ENCODE results near the gene CASP8.
A peak's percentile ranks its signal among the peaks of the same experiment; 100 is the strongest.

Gene CASP8

DNA sequence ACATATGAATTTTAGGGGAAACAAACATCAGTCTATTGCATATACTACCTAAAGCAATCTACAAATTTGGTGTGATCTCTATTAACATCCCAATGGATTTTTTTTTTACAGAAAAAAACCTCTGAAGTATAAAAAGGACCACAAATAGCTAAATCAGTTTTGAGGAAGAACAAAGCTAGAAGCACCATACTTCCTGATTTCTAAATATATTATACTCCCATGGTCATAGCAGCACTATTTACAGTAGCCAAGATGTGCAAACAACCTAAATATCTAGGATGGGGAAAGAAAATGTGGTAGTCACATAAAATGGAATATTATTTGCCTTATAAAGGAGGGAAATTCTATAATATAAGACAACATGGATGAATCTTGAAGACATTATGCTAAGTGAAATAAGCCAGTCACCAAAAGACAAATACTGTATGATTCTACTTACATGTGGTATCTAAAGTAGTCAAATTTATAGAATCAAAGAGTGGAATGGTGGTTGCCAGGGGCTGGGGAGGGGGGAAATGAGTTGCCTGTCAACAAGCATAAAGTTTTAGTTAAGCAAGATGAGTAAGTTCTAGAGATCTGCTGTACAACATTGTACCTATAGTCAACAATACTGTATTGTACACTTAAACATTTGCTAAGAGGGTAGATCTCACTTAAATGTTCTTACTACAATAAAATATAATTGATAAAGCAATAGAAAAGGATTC lies 17.6 kb upstream of the CASP8 start:
- no peak for DNase-seq (ENCODE audit: low spot score)

DNA sequence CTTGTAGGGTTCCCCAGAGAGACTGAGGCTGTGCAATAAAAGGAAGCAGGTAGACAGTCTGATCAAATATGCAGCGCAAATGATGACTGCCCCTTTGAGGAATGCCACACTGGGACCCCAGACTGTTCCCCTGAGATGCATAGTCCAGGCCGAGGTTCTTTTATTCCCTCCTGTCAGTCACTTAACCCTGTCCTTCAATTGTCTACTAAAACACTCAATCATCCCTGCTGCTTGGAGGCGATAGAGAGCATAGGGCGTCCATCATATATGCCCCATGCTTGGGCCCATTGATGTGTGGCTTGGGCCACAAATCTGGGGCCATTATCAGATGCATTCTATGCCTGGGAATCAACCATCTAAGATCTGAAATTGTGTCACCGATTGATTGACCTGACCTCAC lies 15.5 kb upstream of the CASP8 start:
- no peak for DNase-seq (ENCODE audit: low spot score)

DNA sequence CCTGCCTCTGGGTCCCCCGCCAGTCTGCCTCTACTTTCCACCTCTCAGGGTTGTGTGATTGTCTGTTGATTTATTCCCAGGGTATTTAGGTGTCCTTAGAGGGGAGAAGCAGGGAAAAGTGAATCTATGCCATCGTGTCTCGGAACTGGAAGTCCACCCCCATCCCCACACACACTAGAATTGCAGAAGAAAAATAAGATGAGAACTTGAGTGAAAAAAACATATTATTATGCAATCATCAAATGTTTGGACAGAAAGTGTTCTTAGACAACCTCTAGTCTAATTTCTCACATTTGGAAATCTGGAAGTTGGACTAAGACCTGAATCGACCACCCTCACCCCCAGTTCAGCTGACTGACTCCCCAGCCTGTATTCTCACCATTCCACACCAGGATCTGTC lies 14.1 kb upstream of the CASP8 start:
- DNase-seq (ENCODE audit: low spot score): no peak

DNA sequence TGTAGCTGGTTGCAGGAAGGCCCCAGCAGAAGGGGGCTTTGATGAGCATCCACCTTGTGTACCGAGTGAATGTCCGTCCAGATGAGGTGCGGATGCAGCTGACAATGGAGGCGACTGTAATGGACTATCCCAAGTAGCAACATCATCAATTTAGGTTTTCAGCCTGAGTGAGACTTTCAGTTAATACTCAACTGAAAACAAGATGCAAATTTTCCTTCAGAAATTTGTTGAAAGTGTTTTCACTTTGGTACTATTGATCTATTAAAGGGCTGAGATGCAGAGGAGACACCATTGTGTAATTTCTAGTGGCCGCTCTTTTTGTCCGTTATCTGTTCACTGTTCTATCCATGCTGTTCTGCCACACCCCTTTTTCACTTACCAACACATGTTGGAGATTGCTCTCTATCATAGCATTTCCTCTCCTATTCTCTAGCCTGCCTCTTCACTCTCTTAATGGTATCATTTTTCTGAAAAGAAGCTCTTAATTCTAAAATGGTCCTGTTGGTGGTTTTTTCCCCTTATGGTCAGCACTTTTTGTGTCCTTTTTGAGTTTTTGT lies 12.0 kb upstream of the CASP8 start:
- no peak for DNase-seq (ENCODE audit: low spot score)

DNA sequence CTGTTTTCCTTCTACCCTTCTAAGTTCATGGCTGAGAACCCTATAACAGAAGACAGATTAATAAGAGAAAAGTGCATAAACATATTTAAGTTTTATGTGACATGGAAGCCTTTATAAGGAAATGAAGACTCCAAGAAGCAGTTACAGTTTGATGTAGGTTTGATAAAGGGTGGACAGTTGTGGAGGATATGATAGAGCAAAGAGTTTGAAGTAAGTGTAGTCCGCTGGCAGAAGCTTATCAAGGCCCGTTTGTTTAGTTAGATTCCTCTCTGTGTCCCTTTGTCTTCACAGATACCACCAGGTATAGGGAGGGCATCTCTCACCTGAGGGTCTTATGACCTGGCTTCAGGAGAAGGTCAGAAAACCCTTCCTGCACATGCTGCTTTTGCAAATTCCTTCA lies 10.4 kb upstream of the CASP8 start:
- DNase-seq (ENCODE audit: low spot score): no peak

DNA sequence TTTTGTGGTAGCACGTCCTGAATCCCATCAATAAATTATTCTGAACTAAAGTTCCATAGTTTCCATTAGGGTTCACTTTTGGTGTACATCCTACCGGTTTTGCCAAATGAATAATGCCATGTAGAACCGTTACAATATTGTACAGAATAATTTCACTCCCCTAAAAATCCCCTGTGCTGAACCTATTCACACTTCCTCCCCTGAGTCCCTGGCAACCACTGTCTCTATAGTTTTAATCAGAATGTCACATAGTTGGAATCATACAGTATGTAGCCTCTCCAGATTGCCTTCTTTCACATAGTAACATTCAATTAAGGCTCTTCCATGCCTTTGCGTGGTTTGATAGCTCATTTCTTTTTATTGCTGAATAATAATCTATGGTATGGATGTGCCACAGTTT lies 9.6 kb upstream of the CASP8 start:
- no peak for DNase-seq (ENCODE audit: low spot score)

DNA sequence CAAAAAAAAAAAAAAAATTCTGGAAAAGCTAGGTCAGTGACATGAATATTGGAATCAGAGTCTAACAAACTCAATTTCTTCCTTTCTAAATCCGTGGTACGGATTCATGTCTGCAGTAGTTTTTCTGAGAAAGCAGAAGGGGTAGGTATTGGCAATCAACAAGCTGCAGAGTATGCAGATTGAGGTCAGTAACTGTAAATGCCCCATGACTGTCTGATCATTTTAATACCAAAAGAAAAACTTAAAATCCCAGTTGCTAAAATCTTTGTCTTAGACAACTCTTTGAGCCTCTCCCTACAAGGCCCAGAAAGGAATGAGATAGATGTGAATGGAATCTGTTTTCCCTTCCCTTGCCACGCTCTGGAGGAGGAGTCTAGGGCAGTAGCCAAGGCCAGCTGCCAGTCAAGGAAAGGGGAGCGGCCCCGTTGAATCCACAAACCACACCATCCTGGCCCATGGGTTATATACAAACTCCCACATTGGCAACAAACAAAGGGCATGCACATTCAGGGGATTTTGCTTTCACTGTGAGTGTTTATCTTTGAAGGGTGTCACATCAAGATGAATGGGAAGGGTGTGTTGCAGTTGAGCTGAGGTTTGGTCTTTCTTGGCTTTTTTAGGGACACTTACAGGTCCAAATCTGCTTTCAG lies 6.1 kb upstream of the CASP8 start:
- DNase-seq (ENCODE audit: low spot score): peak; percentile 80

DNA sequence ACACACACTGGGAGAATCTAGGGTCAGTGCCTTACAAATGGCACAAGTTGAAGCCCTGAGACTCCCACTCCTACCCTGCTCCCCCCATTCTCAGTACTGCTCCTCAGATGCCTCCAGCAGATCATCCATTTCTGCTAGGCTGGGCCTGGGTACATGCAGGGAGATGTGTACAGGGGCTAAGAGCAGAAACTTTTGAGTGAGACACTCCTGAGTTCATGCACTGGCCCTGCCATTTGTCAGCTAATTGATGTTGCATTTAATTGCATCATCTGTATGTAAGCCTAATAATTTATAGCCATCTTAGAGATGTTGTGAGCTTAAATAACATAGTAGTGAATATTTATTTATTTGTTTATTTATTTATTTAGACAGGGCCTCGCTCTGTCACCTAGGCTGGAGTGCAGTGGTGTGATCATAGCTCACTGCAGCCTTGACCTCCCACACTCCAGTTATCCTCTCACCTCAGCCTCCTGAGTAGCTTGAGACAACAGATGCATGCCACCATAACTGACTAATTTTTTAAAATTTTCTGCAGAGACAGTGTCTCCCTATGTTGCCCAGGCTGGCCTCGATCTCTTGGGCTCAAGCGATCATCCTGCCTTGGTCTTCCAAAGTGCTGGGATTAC lies 4.8 kb upstream of the CASP8 start:
- no peak for DNase-seq (ENCODE audit: low spot score)

DNA sequence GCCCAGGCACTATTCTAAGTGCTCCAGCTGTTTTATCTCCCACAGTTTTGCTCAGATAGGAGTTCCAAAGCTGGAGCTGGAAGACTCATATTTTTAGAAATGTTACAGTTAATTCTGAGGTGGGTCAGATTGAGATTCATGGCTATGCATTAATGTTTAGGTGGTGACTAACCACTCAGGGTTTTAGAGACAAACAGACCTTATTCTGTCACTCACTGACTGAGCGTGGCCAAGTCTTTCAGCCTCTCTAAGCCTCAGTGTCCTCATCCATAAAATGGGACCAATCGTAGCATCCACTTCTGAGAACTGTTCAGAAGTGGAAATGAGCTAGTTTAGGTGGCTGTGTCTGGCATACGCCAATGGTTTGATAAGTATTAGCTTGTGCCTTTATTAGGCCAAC lies 4.3 kb upstream of the CASP8 start:
- no peak for DNase-seq (ENCODE audit: low spot score)

DNA sequence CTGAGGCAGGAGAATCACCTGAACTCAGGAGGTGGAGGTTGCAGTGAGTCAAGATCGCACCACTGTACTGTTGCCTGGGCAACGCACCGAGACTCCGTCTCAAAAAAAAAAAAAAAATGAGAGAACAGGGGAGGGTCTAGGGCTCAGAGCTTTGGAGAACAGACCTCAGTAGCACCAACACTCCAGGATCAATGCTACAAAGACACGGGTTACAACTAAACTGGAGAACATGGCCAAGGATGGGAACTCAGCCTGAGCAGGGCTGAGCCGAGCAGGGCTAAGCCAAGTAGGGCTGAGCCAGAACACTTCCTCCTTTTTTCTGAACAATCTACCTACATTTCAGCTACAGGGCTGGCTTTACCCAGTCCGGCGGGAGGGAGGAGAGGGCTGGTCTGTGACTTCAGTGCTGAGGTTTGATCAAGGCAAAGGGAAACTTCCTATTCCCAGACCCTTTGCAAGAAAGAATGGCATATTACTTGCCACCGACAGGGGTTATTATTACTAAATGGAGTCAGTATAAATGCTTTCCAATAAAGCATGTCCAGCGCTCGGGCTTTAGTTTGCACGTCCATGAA lies 2.9 kb upstream of the CASP8 start:
- peak; percentile 52 for DNase-seq (ENCODE audit: low spot score)

DNA sequence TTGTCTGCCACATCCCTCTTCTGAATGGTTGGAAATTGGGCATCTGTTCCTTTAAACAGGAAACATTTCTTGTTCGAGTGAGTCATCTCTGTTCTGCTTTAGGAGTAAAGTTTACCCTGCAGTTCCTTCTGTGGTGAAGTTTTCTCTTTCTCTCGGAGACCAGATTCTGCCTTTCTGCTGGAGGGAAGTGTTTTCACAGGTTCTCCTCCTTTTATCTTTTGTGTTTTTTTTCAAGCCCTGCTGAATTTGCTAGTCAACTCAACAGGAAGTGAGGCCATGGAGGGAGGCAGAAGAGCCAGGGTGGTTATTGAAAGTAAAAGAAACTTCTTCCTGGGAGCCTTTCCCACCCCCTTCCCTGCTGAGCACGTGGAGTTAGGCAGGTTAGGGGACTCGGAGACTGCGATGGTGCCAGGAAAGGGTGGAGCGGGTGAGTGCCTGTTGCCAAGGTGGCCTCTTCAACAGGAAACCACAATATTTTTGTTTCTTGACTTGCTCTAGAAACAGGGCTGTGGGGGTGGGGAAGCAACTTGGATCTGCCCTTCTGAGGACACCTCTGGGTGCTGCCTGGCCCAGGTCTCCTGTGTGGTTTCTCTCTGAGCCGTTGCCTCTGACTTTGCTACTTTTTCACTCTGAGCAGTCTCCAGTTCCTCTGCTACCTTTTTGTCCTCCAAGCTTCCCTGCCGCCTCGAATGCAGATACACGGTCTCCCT lies 2.2 kb upstream of the CASP8 start:
- peak; percentile 70 for DNase-seq (ENCODE audit: low spot score)

DNA sequence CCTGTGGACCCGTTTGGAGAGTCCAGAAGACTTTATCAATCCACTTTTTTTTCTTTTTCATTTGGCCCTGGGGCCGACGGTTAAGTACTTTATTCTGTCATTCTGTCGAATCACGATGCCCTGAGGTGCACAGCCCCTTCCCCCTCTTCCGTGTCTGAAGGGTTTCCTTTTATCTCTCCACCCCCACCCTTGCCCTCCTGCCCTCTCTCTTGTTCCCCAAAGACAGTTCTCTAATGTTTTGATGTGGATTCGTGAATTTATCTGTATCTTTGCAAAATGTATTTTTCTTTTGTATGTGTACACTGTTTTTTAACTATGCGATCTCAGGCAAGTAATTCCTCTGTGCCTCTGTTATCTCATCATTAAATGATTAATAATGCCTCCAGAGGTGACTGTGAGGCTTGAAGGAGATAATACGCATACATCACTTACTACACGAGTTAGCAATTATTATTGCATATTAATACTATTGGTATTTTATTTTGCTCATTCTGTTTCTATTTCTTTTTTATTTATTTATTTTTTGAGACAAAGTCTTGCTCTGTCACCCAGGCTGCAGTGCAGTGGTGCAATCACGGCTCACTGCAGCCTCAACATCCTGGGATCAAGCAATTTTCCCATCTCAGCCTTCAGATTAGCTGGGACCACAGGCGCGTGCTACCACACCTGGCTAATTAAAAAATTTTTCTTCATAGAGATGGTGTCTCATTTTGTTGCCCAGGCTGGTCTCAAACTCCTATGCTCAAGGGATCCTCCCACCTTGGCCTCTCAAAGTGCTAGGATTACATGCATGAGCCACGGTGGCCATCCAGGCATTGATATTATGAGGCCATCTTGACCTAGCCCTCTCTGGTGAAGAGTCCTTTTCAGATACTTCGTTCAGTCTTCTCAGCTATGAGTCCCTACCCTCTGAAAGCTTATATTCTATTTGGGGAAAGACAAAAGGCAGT lies 1.4 kb upstream of the CASP8 start:
- DNase-seq (ENCODE audit: low spot score): no peak

DNA sequence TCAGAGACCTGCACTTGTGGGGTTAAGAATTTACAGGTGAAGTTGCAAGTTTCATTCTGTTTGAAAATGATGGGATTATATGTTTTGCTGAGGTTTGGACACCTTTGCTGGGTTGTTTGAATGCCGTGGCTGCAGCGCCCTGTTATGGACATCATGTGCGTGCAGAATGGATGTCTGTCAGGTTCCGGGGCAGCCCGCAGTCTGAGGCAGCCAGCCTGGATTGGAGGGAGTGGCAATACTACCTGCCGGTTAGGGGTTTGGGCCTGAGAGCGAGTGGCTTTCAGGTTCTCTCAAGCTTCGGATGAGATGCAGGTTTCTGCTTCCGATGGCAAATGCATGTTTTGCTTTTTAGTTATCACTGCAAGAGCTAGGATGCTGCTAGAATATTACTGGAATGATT lies 1.1 kb downstream of the CASP8 start:
- DNase-seq (ENCODE audit: low spot score): no peak

DNA sequence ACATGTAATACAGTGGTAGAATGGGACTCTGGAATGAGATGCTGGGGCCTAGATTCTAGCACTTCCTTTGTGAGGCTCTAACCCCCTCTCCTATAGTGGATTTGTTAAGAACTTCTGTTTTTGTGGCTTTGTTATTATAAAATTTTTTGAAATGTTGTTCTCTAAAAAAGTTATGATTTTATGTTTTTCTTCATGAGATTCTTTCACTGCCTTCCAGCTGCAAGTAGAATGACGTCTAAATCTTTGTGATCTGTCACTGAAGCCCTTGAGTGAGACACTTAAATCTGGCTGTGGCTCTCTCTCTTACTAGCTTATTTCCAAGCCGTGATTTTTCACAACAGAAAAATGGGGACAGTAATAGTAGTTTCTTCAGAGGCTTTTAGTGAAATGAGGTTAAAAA lies 1.6 kb downstream of the CASP8 start:
- no peak for DNase-seq (ENCODE audit: low spot score)

DNA sequence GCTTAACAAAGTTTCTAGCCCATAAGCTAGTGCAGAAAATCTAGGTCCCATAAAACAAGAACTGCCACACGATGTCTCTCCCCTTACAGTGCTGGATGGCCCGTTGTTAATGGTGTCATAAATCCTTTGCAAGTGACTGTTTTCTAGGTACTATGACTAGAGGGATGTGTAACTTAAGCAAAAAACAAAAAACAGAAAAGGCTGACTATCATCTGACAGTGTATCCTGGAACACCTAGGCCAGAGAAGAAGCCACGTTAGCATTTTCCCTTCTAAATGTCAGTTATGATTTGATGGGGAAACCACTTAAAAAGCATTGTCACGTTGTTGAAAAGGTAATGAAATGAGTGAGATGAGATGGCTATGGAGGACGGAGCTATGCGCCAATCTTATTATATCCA lies 2.4 kb downstream of the CASP8 start:
- DNase-seq (ENCODE audit: low spot score): no peak

DNA sequence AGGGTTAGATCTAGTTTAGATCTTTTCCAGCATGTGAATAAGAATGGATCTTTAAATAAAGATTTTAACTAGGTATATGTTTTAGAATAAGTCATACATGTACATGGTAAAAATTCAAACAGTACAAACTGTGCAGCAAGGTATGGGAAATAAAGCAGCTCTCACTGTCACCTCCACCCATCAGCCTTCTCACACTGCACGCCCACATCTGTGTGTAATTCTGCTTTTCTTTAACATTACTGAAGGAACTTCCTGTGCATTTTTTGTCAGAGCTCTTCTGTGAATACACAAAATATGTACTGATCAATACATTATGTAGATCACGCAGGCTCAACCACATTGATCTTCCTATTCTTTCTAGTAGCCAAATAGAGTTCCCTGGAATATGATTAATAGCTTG lies 3.4 kb downstream of the CASP8 start:
- DNase-seq (ENCODE audit: low spot score): no peak

DNA sequence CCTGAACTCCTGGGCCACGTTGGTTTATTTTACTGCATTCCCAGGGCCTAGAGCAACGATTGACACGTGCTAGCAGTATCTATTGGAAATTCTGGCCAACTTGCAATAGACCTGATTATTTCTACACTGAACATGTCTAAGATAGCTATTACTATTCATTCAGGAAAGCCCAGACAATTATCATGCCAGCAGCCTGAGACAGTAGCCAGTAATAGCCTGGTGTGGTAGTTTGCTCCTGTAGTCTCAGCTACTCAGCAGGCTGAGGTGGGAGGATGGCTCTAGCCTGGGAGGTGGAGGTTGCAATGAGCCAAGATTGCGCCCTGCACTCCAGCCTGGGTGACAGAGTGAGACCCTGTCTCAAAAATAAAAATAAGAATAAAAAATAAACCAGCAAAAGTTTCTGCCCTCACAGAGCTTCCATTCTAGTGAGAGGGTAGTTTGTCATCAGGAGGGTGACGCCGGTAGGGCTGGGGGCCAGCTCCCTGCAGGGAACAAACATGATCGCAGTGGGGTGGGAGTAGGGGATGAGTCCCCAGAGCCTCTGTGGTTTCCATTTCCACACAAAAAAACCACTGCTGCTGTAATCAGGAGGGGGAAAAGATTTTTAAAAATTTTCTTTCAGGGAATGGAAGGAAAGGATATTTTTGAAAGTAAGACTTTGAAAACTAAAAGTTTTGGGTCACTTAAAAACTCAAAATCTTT lies 4.3 kb downstream of the CASP8 start:
- DNase-seq (ENCODE audit: low spot score): no peak

DNA sequence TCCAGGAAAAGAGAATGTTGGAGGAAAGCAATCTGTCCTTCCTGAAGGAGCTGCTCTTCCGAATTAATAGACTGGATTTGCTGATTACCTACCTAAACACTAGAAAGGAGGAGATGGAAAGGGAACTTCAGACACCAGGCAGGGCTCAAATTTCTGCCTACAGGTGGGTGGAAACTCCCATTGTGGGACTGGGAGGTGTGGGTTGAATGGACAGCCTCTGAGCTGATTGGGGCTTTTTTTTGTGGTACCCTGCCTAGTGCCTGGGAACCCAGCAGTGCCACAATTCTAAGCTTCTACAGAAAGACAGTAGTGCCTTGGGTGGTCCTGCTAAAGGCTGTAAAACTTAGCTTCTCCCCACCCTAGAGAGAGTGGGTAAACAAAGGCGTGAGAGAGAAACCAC lies 6.3 kb downstream of the CASP8 start:
- DNase-seq (ENCODE audit: low spot score): no peak

DNA sequence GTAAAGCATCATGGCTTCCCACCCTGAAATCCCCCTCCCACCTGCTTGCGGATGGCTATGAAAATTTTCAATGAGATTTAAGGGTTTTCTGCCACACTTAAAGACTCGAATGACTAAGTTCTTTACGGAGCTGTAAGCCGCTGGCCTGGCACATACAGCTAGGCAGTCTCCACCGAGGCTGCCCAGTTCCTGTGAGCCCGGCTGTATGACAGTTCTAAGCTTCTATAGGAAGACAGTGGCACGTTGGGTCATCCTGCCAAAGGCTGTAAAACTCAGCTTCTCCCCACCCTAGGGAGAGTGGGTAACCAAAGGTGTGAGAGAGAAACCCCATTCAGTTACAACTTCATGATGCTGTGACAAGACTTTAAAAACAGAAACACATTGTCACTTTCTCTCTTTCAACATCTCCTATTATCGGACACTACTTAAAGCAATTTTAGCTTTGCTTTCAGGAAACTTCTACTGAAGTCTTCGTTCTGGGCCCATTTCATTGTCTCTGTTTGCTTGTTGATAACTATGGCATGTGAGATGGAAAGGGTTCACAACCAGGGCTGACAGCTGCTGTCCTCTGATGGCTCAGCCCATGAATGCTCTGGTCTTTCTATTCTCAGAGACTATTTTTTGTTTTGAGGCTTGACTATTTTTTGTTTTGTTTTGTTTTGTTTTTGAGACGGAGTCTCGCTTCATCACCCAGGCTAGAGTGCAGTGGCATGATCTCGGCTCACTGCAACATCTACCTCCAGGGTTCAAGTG lies 7.1 kb downstream of the CASP8 start:
- no peak for DNase-seq (ENCODE audit: low spot score)

DNA sequence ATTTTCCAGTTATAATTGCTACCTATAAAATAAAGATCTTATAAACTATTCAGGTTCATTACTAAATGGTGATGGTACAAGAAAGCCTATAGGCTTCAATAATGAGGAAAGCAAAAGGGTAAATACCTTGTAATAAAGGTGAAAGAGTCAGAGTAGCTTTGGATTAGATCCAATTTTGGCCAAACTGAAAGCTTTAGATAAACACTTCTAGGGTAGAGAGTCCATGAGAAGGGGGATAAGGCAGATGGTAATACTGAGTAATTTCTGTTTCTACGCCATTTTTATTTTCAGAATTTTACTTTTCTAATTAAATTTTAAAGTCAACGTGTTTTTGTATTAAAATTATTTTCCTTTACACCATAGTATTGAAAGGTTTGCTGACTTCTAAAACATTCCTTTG lies 9.4 kb downstream of the CASP8 start:
- no peak for DNase-seq (ENCODE audit: low spot score)

Data from AG20443 (cell line).